ENCODE results near the gene NLRP8.
"Not testable (repeated sequence)": the region's sequence is repeated elsewhere in the genome, so short reads cannot be mapped to it uniquely, and the experiment has no call there.

NLRP8 gene

GRCh38 chr19:55947532-55947931 lies at the start of gene NLRP8:
TSS of gene NLRP8 (plus strand) at chr19:55947832.
- DNase-seq (ENCODE audit: low spot score) = no peak

- DNase-seq (ENCODE audit: low spot score) = no peak
Measured at GRCh38 chr19:55898911-55899310, 48.7 kb upstream of the NLRP8 start.

GRCh38 chr19:55901369-55902079 lies 46.1 kb upstream of the NLRP8 start:
- no peak for DNase-seq (ENCODE audit: low spot score)

- no peak for DNase-seq (ENCODE audit: low spot score)
Measured at GRCh38 chr19:55902080-55902751, 45.4 kb upstream of the NLRP8 start.

- DNase-seq (ENCODE audit: low spot score) = no peak
Measured at GRCh38 chr19:55907286-55907685, 40.3 kb upstream of the NLRP8 start.

GRCh38 chr19:55907746-55908145 lies 39.9 kb upstream of the NLRP8 start:
- no peak for DNase-seq (ENCODE audit: low spot score)

- no peak for DNase-seq (ENCODE audit: low spot score)
Measured at GRCh38 chr19:55909801-55910200, 37.8 kb upstream of the NLRP8 start.

- no peak for DNase-seq (ENCODE audit: low spot score)
Measured at GRCh38 chr19:55912916-55913315, 34.7 kb upstream of the NLRP8 start.

- no peak for DNase-seq (ENCODE audit: low spot score)
Measured at GRCh38 chr19:55913643-55914268, 33.9 kb upstream of the NLRP8 start.

GRCh38 chr19:55923556-55923955 lies 24.1 kb upstream of the NLRP8 start:
- no peak for DNase-seq (ENCODE audit: low spot score)

GRCh38 chr19:55927991-55928390 lies 19.6 kb upstream of the NLRP8 start:
- no peak for DNase-seq (ENCODE audit: low spot score)

GRCh38 chr19:55929258-55929657 lies 18.4 kb upstream of the NLRP8 start:
- not testable (repeated sequence) for DNase-seq (ENCODE audit: low spot score)

GRCh38 chr19:55930996-55931515 lies 16.6 kb upstream of the NLRP8 start:
- no peak for DNase-seq (ENCODE audit: low spot score)

- DNase-seq (ENCODE audit: low spot score) = no peak
Measured at GRCh38 chr19:55931936-55932386, 15.7 kb upstream of the NLRP8 start, which contains the start of gene NLRP13. TSS of gene NLRP13 (minus strand) at chr19:55932336. CDS start at chr19:55932311, 25 bp downstream.

GRCh38 chr19:55935206-55935605 lies 12.4 kb upstream of the NLRP8 start:
- DNase-seq (ENCODE audit: low spot score) = no peak

- no peak for DNase-seq (ENCODE audit: low spot score)
Measured at GRCh38 chr19:55939206-55939605, 8.4 kb upstream of the NLRP8 start.

GRCh38 chr19:55940306-55940705 lies 7.3 kb upstream of the NLRP8 start:
- no peak for DNase-seq (ENCODE audit: low spot score)

- not testable (repeated sequence) for DNase-seq (ENCODE audit: low spot score)
Measured at GRCh38 chr19:55950566-55950965, 2.9 kb downstream of the NLRP8 start.

- no peak for DNase-seq (ENCODE audit: low spot score)
Measured at GRCh38 chr19:55956431-55956830, 8.8 kb downstream of the NLRP8 start.

- no peak for DNase-seq (ENCODE audit: low spot score)
Measured at GRCh38 chr19:55958356-55958755, 10.7 kb downstream of the NLRP8 start.

GRCh38 chr19:55959996-55960675 lies 12.5 kb downstream of the NLRP8 start:
- DNase-seq (ENCODE audit: low spot score) = no peak

- DNase-seq (ENCODE audit: low spot score) = no peak
Measured at GRCh38 chr19:55962186-55962585, 14.6 kb downstream of the NLRP8 start.

Data from CD4-positive, alpha-beta T cell treated with Interleukin-2 at 100 ng/mL for 4 hours (primary cell).